KG1 (cell line): ENCODE results near the gene PSMB3.
"Not testable (repeated sequence)": the region's sequence is repeated elsewhere in the genome, so short reads cannot be mapped to it uniquely, and the experiment has no call there.

Experiments
- DNase-seq: peaks from one replicate; lab custom pipeline; 2025; lab: John Stamatoyannopoulos, UW

Gene PSMB3

GRCh38 chr17:38716368-38717005, 36.1 kb upstream of the PSMB3 start:
- DNase-seq, result no peak

- no peak for DNase-seq
Observed at GRCh38 chr17:38717139-38717745, 35.3 kb upstream of the PSMB3 start.

GRCh38 chr17:38719289-38719942, 33.1 kb upstream of the PSMB3 start:
- DNase-seq, result no peak

DNA sequence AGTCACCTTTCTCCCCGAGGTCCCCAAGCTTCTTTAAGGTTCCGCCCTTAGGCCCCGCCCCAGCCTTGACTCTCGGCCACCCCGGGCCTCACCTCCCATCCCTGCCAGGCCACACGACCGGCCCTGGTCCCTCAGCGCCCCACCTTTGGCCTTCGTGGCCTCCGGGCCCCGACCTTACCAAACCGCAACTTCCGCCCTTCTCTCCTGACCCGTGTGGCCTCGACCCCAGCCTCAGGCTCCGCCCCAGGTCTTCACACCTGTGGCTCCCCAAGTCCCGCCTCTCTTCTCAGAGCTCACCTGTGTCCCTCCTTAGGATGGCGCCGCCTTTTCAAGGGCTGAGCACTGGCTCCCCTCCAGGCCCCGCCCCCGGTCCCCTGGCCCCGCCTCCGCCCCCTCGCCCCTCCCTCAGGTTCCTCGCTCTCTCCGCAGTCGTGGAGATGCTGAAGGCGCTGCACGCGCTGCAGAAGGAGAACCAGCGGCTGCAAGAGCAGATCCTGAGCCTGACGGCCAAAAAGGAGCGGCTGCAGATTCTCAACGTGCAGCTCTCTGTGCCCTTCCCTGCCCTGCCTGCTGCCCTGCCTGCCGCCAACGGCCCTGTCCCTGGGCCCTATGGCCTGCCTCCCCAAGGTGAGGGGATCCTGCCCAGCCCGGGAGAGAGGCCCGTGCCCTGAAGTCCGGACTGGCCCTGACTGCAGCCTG, 32.4 kb upstream of the PSMB3 start:
- DNase-seq, result no peak

- no peak for DNase-seq
Observed at GRCh38 chr17:38720941-38721340, 31.6 kb upstream of the PSMB3 start.

- DNase-seq, result no peak
Observed at GRCh38 chr17:38721802-38722201, 30.7 kb upstream of the PSMB3 start.

- no peak for DNase-seq
Observed at GRCh38 chr17:38724337-38724988, 28.1 kb upstream of the PSMB3 start.

GRCh38 chr17:38725066-38725465, 27.5 kb upstream of the PSMB3 start:
- no peak for DNase-seq

DNA sequence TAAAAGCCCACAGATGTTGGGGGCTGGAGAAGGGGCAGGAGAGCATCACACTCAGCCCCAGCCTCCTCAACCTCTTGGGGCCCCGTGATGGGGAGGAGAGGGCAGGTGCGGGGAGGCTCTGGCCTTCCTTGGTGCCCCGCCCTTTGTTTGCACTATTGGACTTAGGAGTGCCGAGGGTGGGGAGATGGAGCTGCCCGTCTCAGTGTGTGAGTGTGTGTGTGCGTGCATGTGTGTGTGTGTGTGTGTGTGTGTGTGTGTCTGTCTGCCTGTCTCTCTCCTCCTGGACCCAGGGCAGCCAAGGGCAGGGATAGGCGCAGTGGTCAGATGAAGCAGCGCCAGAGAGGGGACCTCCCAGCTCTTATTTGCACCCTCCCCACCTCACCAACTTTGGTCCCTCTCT, 26.4 kb upstream of the PSMB3 start:
- not testable (repeated sequence) for DNase-seq

DNA sequence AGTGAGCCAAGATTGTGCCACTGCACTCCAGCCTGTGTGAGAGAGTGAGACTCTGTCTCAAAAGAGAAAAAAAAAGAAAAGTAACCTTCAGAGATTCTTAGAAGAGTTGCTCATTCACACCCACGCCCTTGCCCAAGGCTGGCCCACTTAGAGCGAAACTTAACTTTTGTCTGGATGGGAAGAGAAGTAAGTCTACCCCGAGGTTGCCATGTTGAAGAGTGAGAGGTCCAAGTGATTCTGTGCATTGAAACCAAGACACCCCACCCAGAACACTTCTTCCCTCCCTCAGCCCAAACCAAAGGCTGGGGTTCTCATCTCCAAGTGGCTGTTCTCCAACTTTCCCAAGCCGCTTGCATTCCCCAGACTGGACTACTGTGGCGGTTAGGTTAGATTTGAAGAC, 24.8 kb upstream of the PSMB3 start:
- DNase-seq, result no peak

DNA sequence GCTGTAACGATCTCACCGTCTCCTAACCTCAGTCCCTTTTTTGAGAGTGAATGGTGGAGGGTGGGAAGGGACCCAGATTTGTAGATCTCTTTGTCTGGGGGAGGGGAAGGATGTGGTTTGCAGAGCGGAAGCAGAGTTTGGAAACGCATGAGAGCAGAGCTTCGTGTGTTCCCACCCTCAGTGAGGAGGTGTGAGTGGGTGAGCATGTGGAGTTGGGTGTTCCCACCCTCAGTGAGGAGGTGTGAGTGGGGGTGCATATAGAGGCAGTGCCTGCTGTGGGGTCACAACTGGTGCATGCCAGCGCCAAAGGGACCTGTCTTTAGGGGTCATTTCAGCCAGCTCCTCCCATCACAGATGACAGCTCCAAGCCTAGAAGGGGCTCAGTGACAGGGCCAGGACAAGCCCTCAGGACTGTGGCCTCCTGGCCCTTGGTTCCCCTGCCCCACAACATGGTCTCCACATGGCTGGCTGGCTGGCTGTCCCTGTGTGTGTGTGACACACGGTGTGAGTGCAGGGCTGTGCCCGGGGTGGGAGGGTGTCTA, 24.2 kb upstream of the PSMB3 start:
- DNase-seq, result no peak

GRCh38 chr17:38729368-38729885, 23.1 kb upstream of the PSMB3 start:
- DNase-seq, result no peak

GRCh38 chr17:38729886-38730525, 22.5 kb upstream of the PSMB3 start, which contains the start of gene CISD3:
Gene CISD3, plus strand, starts transcription at chr17:38730341. Its CDS starts 18 bp downstream, at chr17:38730359.
- peak; percentile 64 for DNase-seq

DNA sequence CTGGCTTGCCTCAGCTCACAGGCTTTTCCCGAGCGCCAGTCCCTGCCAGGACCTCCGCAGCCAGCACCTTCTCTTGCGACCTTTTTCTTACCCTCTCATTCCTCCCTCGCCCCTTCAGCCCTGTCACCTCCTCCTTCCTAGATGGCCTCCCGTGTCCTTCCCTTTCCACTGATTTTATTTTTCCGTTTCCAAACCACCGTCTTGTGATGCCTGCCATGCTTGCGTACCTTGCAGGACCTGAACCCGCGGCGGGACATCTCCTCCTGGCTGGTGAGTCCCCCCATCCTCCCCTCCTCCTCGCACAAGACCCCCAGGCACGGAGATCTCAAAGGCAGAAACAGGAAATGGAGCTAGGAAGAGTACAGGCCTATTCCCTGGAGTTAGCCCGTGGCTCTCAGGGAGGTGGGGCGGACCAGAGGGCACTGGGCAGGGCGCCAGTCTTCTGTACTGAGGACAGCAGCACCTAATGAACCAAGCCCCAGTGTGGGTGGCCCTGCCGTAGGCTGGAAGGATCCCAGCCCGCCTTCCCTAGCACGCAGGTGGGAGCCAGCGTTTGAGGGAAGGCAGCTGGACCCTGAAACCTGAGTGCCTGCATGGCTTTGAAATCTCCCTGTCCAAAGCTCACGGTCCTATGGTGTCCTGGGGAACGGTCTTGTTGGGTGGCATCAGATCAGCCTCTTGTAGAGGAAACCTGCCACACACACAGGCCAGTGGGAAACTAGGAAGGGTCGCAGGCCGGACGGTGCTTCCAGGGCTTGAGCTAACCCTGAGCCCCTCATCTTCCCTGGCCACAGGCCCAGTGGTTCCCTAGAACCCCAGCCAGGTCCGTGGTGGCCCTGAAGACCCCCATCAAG, 21.8 kb upstream of the PSMB3 start:
- no peak for DNase-seq

DNA sequence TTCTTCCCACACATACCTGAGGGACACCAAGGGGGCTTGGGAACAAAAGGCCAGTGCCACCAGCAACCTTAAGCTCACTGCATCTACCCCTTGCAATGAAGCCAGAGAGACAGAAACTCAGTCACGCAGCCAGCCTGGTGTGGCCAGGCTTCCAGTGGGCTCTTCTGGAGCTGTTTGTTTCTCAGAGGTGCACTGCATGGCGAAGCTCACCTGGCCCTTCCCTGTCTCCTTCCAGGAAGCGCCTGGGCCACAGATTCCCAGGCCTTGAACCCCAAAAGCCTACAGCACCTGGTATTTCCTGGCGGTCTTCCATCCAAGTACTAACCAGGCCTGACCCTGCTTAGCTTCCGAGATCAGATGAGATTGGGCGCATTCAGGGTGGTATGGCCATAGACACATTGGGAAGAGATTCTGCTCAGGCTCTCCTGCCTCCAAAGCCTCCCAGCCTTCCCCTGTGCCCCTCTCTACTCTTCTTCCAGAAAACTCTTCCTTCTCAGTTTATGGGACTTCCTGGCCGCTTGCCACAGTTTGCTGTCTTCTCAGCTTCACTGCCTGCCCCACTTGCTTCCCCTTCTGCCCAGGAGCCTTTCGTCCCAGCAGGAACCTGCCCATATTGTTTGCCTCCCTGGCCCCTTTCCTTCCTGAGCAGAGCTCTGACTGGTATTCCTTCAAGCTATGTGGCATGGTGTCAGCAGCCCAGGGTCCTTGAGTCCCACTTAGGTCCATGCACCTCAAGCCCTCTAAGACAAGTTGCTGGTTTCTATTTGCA, 20.8 kb upstream of the PSMB3 start:
- no peak for DNase-seq

DNA sequence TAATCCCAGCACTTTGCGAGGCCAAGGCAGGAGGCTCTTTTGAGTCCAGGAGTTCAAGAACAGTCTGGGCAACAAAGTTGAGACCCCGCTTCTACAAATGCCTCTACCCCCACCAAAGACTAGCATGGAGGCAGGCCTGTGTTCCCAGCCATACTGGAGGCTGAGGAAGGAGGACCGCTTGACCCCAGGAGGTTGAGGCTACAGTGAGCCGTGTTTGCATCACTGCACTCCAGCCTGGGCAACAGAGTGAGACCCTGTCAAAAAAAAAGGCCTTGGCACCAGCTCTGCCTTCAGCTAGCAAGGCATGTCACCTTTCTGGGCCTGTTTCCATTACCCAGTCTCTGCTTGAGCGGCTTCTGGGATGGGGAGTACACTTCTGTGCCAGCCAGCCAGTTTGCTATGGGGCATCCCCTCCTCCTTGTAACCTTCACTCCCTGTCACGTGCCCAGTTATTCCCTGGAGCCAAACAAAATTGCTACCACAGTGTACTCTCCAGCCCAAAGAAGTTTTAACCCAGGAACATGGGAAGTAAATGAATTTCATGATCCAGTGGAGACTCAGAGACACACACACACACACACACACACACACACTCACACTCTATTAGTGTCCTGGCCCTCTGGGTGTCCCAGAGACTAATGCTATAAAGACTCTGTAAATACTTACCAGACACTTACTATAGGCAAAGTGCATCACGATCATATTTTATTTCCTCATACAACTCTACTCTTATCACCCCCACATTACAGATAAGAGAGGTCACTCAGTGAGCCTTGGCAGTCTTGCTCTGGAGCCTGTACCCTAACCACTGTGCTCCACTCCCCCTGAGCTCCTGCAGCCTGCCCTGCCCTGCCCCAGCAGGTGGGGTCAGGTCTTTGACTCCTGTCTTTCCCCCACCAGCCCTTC, 19.9 kb upstream of the PSMB3 start:
- DNase-seq, result no peak

DNA sequence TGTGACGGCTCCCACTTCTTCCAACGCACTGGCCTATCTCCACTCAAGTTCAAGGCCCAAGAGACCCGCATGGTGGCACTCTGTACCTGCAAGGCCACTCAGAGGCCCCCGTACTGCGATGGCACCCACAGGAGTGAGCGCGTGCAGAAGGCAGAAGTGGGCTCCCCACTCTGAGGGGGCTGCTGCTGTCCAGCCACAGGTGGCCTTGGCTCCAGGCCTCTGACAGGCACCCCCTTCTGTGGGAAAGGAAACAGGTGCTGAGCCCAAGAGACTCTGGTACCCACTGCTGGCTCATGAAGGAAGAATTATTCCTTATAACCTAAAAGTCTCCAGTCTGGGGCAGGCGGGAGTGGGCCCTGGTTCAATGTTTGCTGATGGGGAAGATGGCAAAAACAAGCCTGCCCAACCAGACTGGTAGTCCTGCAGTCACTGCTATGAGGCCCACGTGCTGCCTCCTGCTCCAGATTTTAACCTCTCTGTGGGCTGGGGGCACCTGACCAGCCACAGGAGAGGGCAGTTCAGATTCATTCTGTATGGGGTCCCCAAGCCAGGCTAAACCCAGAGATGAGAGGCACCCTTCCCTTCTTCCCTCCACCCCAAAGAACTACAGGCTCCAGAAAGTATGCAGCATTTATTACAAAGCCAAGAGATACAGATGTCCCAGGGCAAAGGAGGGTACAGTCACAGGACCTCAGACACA, 19.1 kb upstream of the PSMB3 start:
- no peak for DNase-seq
